GM12878 (cell line): ENCODE measurements around the gene LRRC73. TPM values are rescaled to one million over a fixed set of nuclear protein-coding genes. Genes with fewer than 3 reads are reported as not detected.

Experiments used
- ATAC-seq: fragments of 200-7000 bp; cut with Tn5 transposase; 3 replicates; pipeline ENCODE4 v1.9.1; 2020; ENCODE audit warnings: mild to moderate bottlenecking, moderate library complexity
- BruUV-seq: library from RNA; stranded (reverse); fragments of 400-500 nt; replicated peaks from 2 replicates; lab custom pipeline; 2021; lab: Mats Ljungman, UMichigan
- CTCF ChIA-PET: fragments of 300-600 bp; sonication (Branson Sonifier 250); formaldehyde crosslinking; extraction: SDS; loops from one replicate; lab custom pipeline; 2021; ENCODE audit warnings: inconsistent platforms; lab: Yijun Ruan, JAX
- POLR2A ChIA-PET: fragments of 350-600 bp; formaldehyde crosslinking; extraction: SDS; loops from one replicate; lab custom pipeline; 2021; ENCODE audit warnings: inconsistent platforms; lab: Charles Lee
- RAD21 ChIA-PET: fragments of 300-600 bp; sonication (Branson Sonifier 250); formaldehyde crosslinking; loops from one replicate; lab custom pipeline; 2023; ENCODE audit warnings: antibody characterized with exemption; ENCODE audit not compliant: unreplicated experiment; lab: Charles Lee
- SMC1A ChIA-PET: fragments of 300-600 bp; sonication (Branson Sonifier 250); formaldehyde crosslinking; loops from one replicate; lab custom pipeline; 2023; ENCODE audit not compliant: unreplicated experiment, uncharacterized antibody; lab: Charles Lee
- DNase-seq: peaks from one replicate; pipeline ENCODE4 v3.0.0-alpha.2; 2011; ENCODE audit warnings: low read depth, low spot score
- FAIRE-seq: peaks from 3 replicates; lab custom pipeline; 2011; peaks lifted over from hg19 to GRCh38; lab: Jason Lieb, UNC
- H2AFZ ChIP-seq: 2 replicates; pipeline ENCODE4 v1.6.0; 2011; ENCODE audit warnings: low read depth, low read length, control low read depth; ENCODE audit not compliant: control insufficient read depth
- H3K27ac ChIP-seq: 2 replicates; pipeline ENCODE4 v1.5.1; 2011; ENCODE audit warnings: control low read depth; ENCODE audit not compliant: control insufficient read depth, insufficient read depth
- H3K27me3 ChIP-seq, 2 experiments: replicated peaks in 1 of 2; 2 replicates each; pipeline versions ENCODE4 v1.6.0 to v1.6.1; 2011; ENCODE audit warnings: low read length in 1 of 2; ENCODE audit not compliant: control insufficient read depth in 2 of 2, insufficient read depth in 2 of 2
- H3K36me3 ChIP-seq, 2 experiments: 2 replicates each; pipeline ENCODE4 v1.5.1; 2011; ENCODE audit warnings: low read length in 1 of 2; ENCODE audit not compliant: control insufficient read depth in 2 of 2, insufficient read depth in 2 of 2
- H3K4me1 ChIP-seq: 2 replicates; pipeline ENCODE4 v1.6.1; 2011; ENCODE audit warnings: mild to moderate bottlenecking, low read length, moderate library complexity, mixed read lengths; ENCODE audit not compliant: control insufficient read depth, insufficient read depth
- H3K4me2 ChIP-seq: 2 replicates; pipeline ENCODE4 v1.6.0; 2011; ENCODE audit warnings: control low read depth; ENCODE audit not compliant: control insufficient read depth, insufficient read depth
- H3K4me3 ChIP-seq: fragments of 200-600 bp; sonication (generic); 2 replicates; pipeline ENCODE4 v1.5.1; 2016
- H3K79me2 ChIP-seq: 2 replicates; pipeline ENCODE4 v1.6.0; 2011; ENCODE audit warnings: low read length; ENCODE audit not compliant: control insufficient read depth, insufficient read depth
- H3K9ac ChIP-seq: 2 replicates; pipeline ENCODE4 v1.8.0; 2011; ENCODE audit warnings: low read length, control low read depth, mixed read lengths; ENCODE audit not compliant: control insufficient read depth, insufficient read depth
- H3K9me3 ChIP-seq: replicated peaks from 3 replicates; pipeline ENCODE4 v1.5.1; 2011; ENCODE audit warnings: mild to moderate bottlenecking, low read length; ENCODE audit not compliant: control insufficient read depth, insufficient read depth
- H4K20me1 ChIP-seq: 2 replicates; pipeline ENCODE4 v1.6.0; 2011; ENCODE audit not compliant: control insufficient read depth, insufficient read depth
- ASH2L ChIP-seq: fragments of 300-600, 200-600 bp; sonication (generic); IDR thresholded peaks from 2 replicates; pipeline ENCODE4 v1.6.1; 2017; ENCODE audit warnings: low read depth, mild to moderate bottlenecking, borderline replicate concordance
- ATF2 ChIP-seq: IDR thresholded peaks from 2 replicates; pipeline ENCODE4 v1.6.1; 2012; ENCODE audit warnings: low read length, inconsistent platforms
- ATF7 ChIP-seq: fragments of 450-650 bp; IDR thresholded peaks from 2 replicates; pipeline ENCODE4 v1.6.1; 2016; ENCODE audit warnings: low read depth, mild to moderate bottlenecking
- CHD1 ChIP-seq: IDR thresholded peaks from 2 replicates; pipeline ENCODE4 v1.6.1; 2012; ENCODE audit warnings: low read depth, low read length, improper control_type of control experiment
- CREB1 ChIP-seq: IDR thresholded peaks from 2 replicates; pipeline ENCODE4 v1.6.1; 2012; ENCODE audit warnings: low read depth, mild to moderate bottlenecking, inconsistent platforms
- DPF2 ChIP-seq: fragments of 450-650 bp; IDR thresholded peaks from 2 replicates; pipeline ENCODE4 v1.6.1; 2017; ENCODE audit warnings: mild to moderate bottlenecking
- FOXM1 ChIP-seq: IDR thresholded peaks from 2 replicates; pipeline ENCODE4 v1.6.1; 2012; ENCODE audit warnings: low read depth, mild to moderate bottlenecking, inconsistent platforms, low read length, moderate library complexity
- HDAC6 ChIP-seq: fragments of 200-600 bp; sonication (generic); IDR thresholded peaks from one replicate; pipeline ENCODE4 v1.8.0; 2017; ENCODE audit warnings: antibody characterized with exemption; ENCODE audit not compliant: unreplicated experiment
- HDGF ChIP-seq: fragments of 450-650 bp; IDR thresholded peaks from 2 replicates; pipeline ENCODE4 v1.6.1; 2016; ENCODE audit warnings: antibody characterized with exemption
- IKZF1 ChIP-seq: fragments of 450-650 bp; conservative IDR thresholded peaks from 2 replicates; pipeline ENCODE4 v1.6.1; 2017; ENCODE audit warnings: antibody characterized with exemption, mild to moderate bottlenecking
- IKZF2 ChIP-seq, 2 experiments: fragments of 450-650 bp; IDR thresholded peaks; 2 replicates each; pipeline ENCODE4 v1.6.1; 2017; ENCODE audit warnings: mild to moderate bottlenecking in 2 of 2, moderate library complexity in 2 of 2
- JUND ChIP-seq: IDR thresholded peaks from 2 replicates; pipeline ENCODE4 v1.6.1; 2012; ENCODE audit warnings: low read depth, mild to moderate bottlenecking, low read length, improper control_type of control experiment, moderate library complexity
- MEF2A ChIP-seq: IDR thresholded peaks from 2 replicates; pipeline ENCODE4 v1.6.1; 2011; ENCODE audit warnings: low read depth, mild to moderate bottlenecking, low read length, moderate library complexity; ENCODE audit not compliant: insufficient read depth
- MEF2B ChIP-seq: fragments of 450-650 bp; IDR thresholded peaks from 2 replicates; pipeline ENCODE4 v1.6.1; 2018; ENCODE audit warnings: mild to moderate bottlenecking, moderate library complexity; ENCODE audit not compliant: partially characterized antibody, poor library complexity, severe bottlenecking
- MXI1 ChIP-seq: fragments of 150-350 bp; IDR thresholded peaks from 2 replicates; pipeline ENCODE4 v1.6.1; 2011; ENCODE audit warnings: low read depth, mild to moderate bottlenecking, inconsistent platforms, low read length, improper control_type of control experiment
- NBN ChIP-seq: fragments of 450-650 bp; IDR thresholded peaks from 2 replicates; pipeline ENCODE4 v1.6.1; 2016
- POLR2A ChIP-seq: IDR thresholded peaks from 2 replicates; pipeline ENCODE4 v1.6.1; 2011; ENCODE audit warnings: low read depth, mild to moderate bottlenecking, low read length
- RUNX3 ChIP-seq: IDR thresholded peaks from 2 replicates; pipeline ENCODE4 v1.6.1; 2012; ENCODE audit warnings: low read length, inconsistent platforms
- ZZZ3 ChIP-seq: IDR thresholded peaks from 2 replicates; pipeline ENCODE4 v1.6.1; 2011; ENCODE audit warnings: low read depth; ENCODE audit not compliant: control insufficient read depth, insufficient read length
- WGBS: methylation state at CpG from one replicate; pipeline ENCODE4 v1.1.6; 2016; ENCODE audit warnings: low lambda C conversion rate; ENCODE audit not compliant: insufficient replicate concordance, insufficient coverage; ENCODE audit errors: missing lambda C conversion rate; 5-methylcytosine and 5-hydroxymethylcytosine counted together
- in situ Hi-C: fragments of 300-500 bp; cut with MboI; formaldehyde crosslinking; loops from 9 replicates; pipeline ENCODE4 v1.14.3; 2018; ENCODE audit warnings: mixed read lengths
- intact Hi-C: fragments of 100-400 bp; cut with micrococcal nuclease; formaldehyde crosslinking; loops from one replicate; pipeline ENCODE4 v1.14.2; 2022; ENCODE audit not compliant: unreplicated experiment
- polyA plus RNA-seq, 11 experiments: library from polyadenylated mRNA; depleted of rRNA in 4 of 11; unstranded in 6 of 11; stranded (reverse) in 5 of 11; fragments of >200 nt; fragmentation: Nextera tagmentation in 4 of 11; fragmentation: Illumina TruSeq in 1 of 11; extraction: Ambion mirVana in 4 of 11; extraction: Trizol in 1 of 11; gene quantifications; 1 replicate in 1 of 11; 2 replicates in 10 of 11; pipeline versions ENCODE4 v1.2.1 to v1.2.3, GENCODE V29; 2011 to 2016; ENCODE audit warnings: inconsistent platforms in 2 of 11, missing spikeins in 2 of 11, low read depth in 1 of 11
- total RNA-seq, 4 experiments: library from RNA; depleted of rRNA in 3 of 4; stranded (reverse); fragments of >200 nt in 3 of 4; fragmentation: Illumina TruSeq in 1 of 4; extraction: Trizol in 1 of 4; gene quantifications; 2 replicates each; pipeline versions ENCODE4 v1.2.1 to v1.2.3, GENCODE V29; 2013 to 2021
- TF ChIP-seq, protein P1 (sequence below): fragments of 450-650 bp; conservative IDR thresholded peaks from 2 replicates; pipeline ENCODE4 v1.6.1; 2017; ENCODE audit warnings: mild to moderate bottlenecking, moderate library complexity

Gene LRRC73
- total and polyA plus RNA-seq, 10 of the 15 experiments (the other 5 are each of a cell fraction or from before 2014, with no cell fraction given) = 0.13 TPM; not detected in 9

DNA sequence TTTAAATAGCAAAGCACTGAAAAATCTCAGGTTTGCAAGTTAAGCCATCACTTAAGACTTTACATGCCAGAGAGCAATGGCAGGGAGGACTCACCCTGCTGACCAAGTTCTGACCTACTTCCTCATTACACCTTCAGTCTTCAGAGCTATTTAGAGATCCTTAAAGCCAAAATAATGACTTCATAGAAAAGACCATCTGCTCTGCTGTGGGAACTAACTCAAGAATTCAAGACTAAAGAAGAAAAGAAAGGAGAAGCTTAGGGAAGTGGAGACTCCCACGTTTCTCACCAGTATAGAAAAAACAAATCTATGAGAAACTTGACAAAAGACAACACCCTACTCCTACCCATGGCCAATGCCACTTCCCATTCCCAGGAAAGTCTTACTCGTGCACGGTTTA is 37.1 kb upstream of the LRRC73 start:
- H3K4me1 ChIP-seq = peaks cover 3% of the 10 kb centered on the region; the same call in 1 of the 2 replicates
- in situ Hi-C loops (no loop called here), intact Hi-C loops (no loop called here)
- no peak overlapping the region for H3K27ac ChIP-seq
- RAD21 ChIA-PET = interaction anchor here (0.6 to 2.5 kb wide), 3 partner anchors 15 to 163 kb away, joined by 3 to 6 read pairs (median 4); no protein-coding TSS in a partner anchor
- H3K9ac ChIP-seq = no peak overlapping the region
- no peak overlapping the region for H3K4me3 ChIP-seq
- 67% methylated on average over 3 of the region's 3 CpGs for whole genome bisulfite sequencing
- POLR2A ChIA-PET = interaction anchor here (0.6 to 1.3 kb wide), 2 partner anchors 9 to 61 kb away, joined by 3 read pairs; no protein-coding TSS in a partner anchor
- DNase-seq = no peak
- H3K9me3 ChIP-seq = no peaks in the 10 kb centered on the region
- peaks cover 4% of the 10 kb centered on the region; the same call in 1 of the 2 replicates for H4K20me1 ChIP-seq
- ATAC-seq = peak; percentile 53; the same call in 2 of the 3 replicates
- peaks cover 8 to 42% of the 10 kb centered on the region in 2 experiments for H3K36me3 ChIP-seq
- H3K4me2 ChIP-seq = no peak overlapping the region
- BruUV-seq = no TSS peak
- H3K27me3 ChIP-seq = no peaks in the 10 kb centered on the region
- CTCF ChIA-PET = interaction anchor here (0.6 to 2.7 kb wide), 3 partner anchors 25 to 91 kb away, joined by 3 to 8 read pairs (median 5); no protein-coding TSS in a partner anchor
- TF ChIP-seq CHD1 (no peak), IKZF1 (peak; percentile 52), JUND (no peak), HDAC6 (no peak), MXI1 (no peak), ATF7 (peak; percentile 81), HDGF (no peak), NBN (no peak), ZZZ3 (no peak), FOXM1 (no peak), ATF2 (peak; percentile 56; the same call in 1 of the 2 replicates), IKZF2 (IDR thresholded peaks at IDR 0.05) (peak; percentile 46 to 47; a peak in 2 of 4 replicates), MEF2B (peak; percentile 76), POLR2A (no peak), RUNX3 (no peak), MEF2A (peak; percentile 38; the same call in 1 of the 2 replicates), ASH2L (no peak), DPF2 (0 out of 2 replicates have a peak, but pooled peaks have one; percentile 17), CREB1 (peak; percentile 39; the same call in 1 of the 2 replicates)
- TF ChIP-seq, protein P1, sequence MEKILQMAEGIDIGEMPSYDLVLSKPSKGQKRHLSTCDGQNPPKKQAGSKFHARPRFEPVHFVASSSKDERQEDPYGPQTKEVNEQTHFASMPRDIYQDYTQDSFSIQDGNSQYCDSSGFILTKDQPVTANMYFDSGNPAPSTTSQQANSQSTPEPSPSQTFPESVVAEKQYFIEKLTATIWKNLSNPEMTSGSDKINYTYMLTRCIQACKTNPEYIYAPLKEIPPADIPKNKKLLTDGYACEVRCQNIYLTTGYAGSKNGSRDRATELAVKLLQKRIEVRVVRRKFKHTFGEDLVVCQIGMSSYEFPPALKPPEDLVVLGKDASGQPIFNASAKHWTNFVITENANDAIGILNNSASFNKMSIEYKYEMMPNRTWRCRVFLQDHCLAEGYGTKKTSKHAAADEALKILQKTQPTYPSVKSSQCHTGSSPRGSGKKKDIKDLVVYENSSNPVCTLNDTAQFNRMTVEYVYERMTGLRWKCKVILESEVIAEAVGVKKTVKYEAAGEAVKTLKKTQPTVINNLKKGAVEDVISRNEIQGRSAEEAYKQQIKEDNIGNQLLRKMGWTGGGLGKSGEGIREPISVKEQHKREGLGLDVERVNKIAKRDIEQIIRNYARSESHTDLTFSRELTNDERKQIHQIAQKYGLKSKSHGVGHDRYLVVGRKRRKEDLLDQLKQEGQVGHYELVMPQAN = no peak
- SMC1A ChIA-PET = interaction anchor here (0.5 to 1.4 kb wide), 7 partner anchors 25 to 267 kb away, joined by 3 read pairs; no protein-coding TSS in a partner anchor
- peak; percentile 7 for FAIRE-seq
- no peaks in the 10 kb centered on the region for H3K79me2 ChIP-seq
- no peak overlapping the region for H2AFZ ChIP-seq
